T-helper 1 cell treated with Interleukin-12 subunit alpha and Interleukin-12 subunit beta and Interleukin-4 antibody, amounts not matched to agents 30 ng/mL and 1 ng/mL, for 36 hours (primary cell): ENCODE data around the gene KRT71. TPM values are rescaled to one million over a fixed set of nuclear protein-coding genes. Genes with fewer than 3 reads are reported as not detected.
"Not testable (repeated sequence)": the region's sequence is repeated elsewhere in the genome, so short reads cannot be mapped to it uniquely, and the experiment has no call there.

Source experiments
- intact Hi-C: fragments of 100-400 bp; cut with micrococcal nuclease; formaldehyde crosslinking; loops from one replicate; pipeline ENCODE4 v1.15.1; 2024
- total RNA-seq: library from RNA; stranded (reverse); gene quantifications from 2 replicates; pipeline ENCODE4 v1.2.3, GENCODE V29; 2022

KRT71 gene
- not detected in 2 replicates for total RNA-seq

- intact Hi-C loops, result no loop called here
These were observed at the start of gene KRT71 for GRCh38 chr12:52552681-52553195. TSS of gene KRT71 (minus strand) at chr12:52553145. CDS start at chr12:52553077, 68 bp downstream.

GRCh38 chr12:52602552-52602951 is 49.6 kb upstream of the KRT71 start:
- intact Hi-C loops, result no loop called here

- intact Hi-C loops, result no loop called here
These were observed 48.7 kb upstream of the KRT71 start for GRCh38 chr12:52601671-52602070.

GRCh38 chr12:52600941-52601481 is 48.1 kb upstream of the KRT71 start, which contains the start of gene KRT72:
TSS of gene KRT72 (minus strand) at chr12:52601463. CDS start at chr12:52601452, 11 bp downstream.
- intact Hi-C loops, result no loop called here

- intact Hi-C loops, result no loop called here
These were observed 47.5 kb upstream of the KRT71 start for GRCh38 chr12:52600475-52600874.

GRCh38 chr12:52600071-52600470 is 47.1 kb upstream of the KRT71 start:
- intact Hi-C loops, result no loop called here

GRCh38 chr12:52598966-52599365 is 46.0 kb upstream of the KRT71 start:
- intact Hi-C loops, result no loop called here

GRCh38 chr12:52594237-52594636 is 41.3 kb upstream of the KRT71 start:
- intact Hi-C loops, result not testable (repeated sequence)

- intact Hi-C loops, result no loop called here
These were observed 38.6 kb upstream of the KRT71 start for GRCh38 chr12:52591521-52591920.

GRCh38 chr12:52590021-52590420 is 37.1 kb upstream of the KRT71 start:
- intact Hi-C loops, result no loop called here

- intact Hi-C loops, result no loop called here
These were observed 34.6 kb upstream of the KRT71 start for GRCh38 chr12:52587563-52587962.

GRCh38 chr12:52585946-52586345 is 33.0 kb upstream of the KRT71 start:
- intact Hi-C loops, result loop anchor here (1.0 kb wide), 2 partner anchors 24 to 59 kb away; no protein-coding TSS in a partner anchor

GRCh38 chr12:52585066-52585465 is 32.1 kb upstream of the KRT71 start:
- intact Hi-C loops, result no loop called here

GRCh38 chr12:52584156-52584682 is 31.3 kb upstream of the KRT71 start:
- intact Hi-C loops, result loop anchor here (5.0 kb wide), 2 partner anchors 108 to 128 kb away; no protein-coding TSS in a partner anchor

- intact Hi-C loops, result loop anchor here (1.0 to 5.0 kb wide), 9 partner anchors 109 to 427 kb away; no protein-coding TSS in a partner anchor
These were observed 30.1 kb upstream of the KRT71 start for GRCh38 chr12:52582971-52583456.

GRCh38 chr12:52582486-52582885 is 29.5 kb upstream of the KRT71 start:
- intact Hi-C loops, result loop anchor here (2.0 to 5.0 kb wide), 3 partner anchors 110 to 210 kb away; no protein-coding TSS in a partner anchor

GRCh38 chr12:52581481-52581880 is 28.5 kb upstream of the KRT71 start:
- intact Hi-C loops, result loop anchor here (5.0 kb wide), 2 partner anchors 111 to 131 kb away; no protein-coding TSS in a partner anchor

- intact Hi-C loops, result loop anchor here (5.0 kb wide), 2 partner anchors 111 to 131 kb away; no protein-coding TSS in a partner anchor
These were observed 28.1 kb upstream of the KRT71 start for GRCh38 chr12:52581066-52581465.

- intact Hi-C loops, result loop anchor here (5.0 kb wide), 2 partner anchors 112 to 132 kb away; no protein-coding TSS in a partner anchor
These were observed 27.6 kb upstream of the KRT71 start for GRCh38 chr12:52580496-52580895.

- intact Hi-C loops, result loop anchor here (5.0 kb wide), 2 partner anchors 113 to 133 kb away; no protein-coding TSS in a partner anchor
These were observed 26.8 kb upstream of the KRT71 start for GRCh38 chr12:52579468-52580465.

- intact Hi-C loops, result no loop called here
These were observed 25.5 kb upstream of the KRT71 start for GRCh38 chr12:52578469-52578868.
